ENCODE results near the gene PEAK1.

Gene PEAK1

GRCh38 chr15:77120576-77120975, 299.3 kb downstream of the PEAK1 start:
- DNase-seq: no peak

DNA sequence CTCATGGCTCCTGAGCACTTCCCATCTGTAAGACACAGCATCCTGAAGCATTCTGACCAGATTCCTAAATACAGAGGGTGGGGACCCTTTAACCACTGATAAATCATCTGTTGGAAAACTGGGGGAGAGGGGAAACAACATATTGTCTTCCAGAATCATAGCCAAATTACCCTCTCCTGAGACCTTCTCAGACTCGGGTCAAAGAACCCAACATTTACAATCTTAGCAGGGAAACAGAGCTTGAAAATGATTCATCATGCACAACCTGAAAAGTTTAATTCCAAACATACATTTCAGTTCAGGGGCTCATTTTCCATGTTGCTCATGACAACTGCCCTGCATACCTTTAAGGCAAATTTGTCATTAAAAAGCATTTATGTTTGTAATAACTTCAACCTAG, 300.5 kb downstream of the PEAK1 start:
- DNase-seq: no peak

- peak; percentile 47 for DNase-seq
These were observed 301.0 kb downstream of the PEAK1 start for GRCh38 chr15:77118882-77119321.

DNA sequence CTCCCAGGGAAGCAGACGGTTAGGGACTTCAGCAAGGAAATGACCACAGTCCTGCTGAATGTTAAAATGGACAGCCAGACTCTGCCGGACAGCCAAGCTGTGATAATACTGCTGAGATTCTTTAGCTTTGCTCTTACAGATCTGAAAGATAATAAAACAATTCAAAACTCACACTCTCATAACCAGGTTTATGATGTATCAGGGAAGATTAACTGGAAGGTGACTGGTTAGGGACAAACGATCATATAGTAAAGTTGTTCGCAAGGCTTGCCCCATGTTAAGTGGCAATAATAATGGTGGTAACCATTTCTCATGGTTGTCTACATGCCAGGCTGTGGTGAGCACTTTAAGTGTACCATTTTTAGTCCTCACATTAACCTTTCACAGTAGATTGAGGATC, 304.7 kb downstream of the PEAK1 start:
- DNase-seq: no peak

- DNase-seq: no peak
These were observed 306.9 kb downstream of the PEAK1 start for GRCh38 chr15:77112838-77113504.

DNA sequence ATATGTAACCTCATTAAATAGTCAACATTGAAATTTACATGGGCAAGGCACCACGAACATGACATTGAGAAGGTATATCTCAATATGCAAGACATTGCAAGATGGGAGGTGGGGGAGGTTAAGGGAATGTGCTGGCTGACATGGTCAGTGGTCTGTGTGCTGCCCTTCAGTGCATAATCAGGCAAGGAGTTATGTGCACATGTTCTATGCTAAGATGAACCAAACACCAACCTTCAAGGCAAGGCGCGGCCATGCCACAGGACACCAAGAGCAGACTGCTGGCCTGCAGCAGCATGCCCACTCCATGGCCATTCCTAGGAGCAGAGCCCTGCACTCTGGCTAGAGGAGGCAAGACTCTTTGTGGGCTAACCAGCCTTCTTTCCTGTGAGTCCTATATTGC, 308.1 kb downstream of the PEAK1 start:
- DNase-seq: no peak

- peak; percentile 78 for DNase-seq
These were observed 312.2 kb downstream of the PEAK1 start for GRCh38 chr15:77107531-77108355.

GRCh38 chr15:77107068-77107467, 312.8 kb downstream of the PEAK1 start:
- no peak for DNase-seq

GRCh38 chr15:77104155-77104554, 315.7 kb downstream of the PEAK1 start:
- no peak for DNase-seq

DNA sequence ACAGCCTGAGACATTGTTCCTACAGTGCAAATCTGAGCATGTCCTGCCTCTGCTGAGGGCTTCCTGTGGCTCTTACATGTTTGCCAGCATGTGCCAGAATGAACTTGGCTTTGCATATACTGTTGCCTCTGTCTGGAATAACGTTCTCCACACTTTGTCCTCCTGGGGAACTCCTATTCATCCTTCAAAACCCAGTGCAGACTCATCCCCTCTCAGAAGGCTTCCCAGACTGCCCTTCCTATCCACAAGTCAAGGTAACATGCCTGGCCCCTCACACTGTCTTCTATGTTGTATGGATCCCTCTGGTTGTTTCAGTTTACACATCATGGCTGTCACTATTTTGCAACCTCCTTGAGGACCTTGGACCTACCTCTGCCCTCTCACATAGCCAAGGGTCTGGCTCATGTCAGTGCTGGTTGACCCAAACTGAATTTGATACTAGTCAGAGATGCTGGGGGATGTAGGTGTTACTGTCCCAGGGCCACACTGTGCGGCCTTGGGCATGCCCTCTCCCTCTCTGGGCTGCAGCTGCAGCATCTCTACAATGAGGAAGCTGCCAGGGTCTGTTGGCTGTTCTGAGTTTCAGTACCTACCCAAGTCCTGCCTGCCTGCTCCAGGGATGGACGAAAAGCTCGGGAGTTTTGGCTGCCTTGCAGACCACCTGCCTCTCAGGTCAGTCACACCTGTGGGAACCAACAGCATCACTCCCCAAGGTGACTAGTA, 320.0 kb downstream of the PEAK1 start:
- DNase-seq: no peak

DNA sequence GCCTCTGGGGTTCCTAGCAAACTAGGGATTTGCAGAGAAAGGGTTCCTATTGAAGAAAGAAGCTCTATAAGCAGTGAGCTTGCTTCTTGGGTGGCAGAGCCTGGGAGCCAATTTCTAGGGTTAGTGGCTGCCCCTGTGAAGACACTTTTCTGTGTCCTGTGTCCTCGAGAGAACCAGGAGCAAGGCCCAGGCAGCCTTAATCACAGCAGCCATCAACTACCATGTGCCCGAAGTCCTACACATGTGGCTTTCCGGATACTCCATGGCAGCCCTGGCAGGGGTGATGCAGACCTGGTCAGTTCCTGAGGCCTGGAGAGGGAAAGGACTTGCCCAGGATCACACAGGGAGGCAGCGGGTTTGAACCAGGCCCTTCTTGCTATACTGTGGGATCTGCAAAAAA, 321.3 kb downstream of the PEAK1 start:
- DNase-seq: no peak

DNA sequence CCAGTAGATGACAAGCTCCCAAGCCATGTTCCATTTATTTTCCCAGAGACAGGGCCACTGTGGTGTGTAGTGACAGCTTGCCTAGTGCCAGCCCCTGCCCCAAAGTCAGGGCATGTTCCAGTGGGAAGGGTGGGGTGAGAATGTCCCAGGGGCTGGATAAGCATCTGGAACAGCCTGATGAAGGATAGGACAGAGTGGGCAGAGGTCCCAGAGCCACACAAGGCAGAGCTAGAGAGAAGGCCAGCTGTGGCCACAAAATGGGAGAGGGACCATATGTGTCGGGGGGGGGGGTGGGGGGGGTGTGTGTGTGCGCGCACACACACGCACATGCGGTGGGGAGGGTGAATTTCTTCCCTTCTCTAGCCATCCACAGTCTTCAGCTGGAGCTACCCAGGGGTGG, 322.0 kb downstream of the PEAK1 start:
- DNase-seq: no peak

DNA sequence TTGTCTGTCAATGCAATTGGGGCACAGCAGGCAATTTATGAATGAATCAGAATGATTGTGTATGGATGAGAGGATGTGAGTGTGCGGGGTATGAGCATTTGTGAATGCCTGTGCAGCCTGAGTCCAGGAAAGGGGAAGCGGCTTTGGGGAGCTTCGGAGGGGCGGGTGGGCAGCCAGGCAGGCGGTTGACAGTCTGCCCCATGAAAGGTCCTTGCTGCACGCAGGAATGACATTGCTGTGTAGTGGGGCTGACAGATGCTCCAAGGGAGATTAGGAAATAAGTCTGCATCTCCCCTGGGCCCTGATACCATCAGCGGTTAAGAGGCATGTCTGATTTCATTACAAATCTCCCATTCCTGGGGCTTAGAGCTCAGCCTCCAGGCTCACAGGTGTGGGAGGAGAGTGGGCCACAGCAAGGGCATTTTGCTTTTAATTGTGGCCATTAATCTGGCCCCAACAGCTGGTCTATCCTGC, 322.6 kb downstream of the PEAK1 start:
- no peak for DNase-seq

DNA sequence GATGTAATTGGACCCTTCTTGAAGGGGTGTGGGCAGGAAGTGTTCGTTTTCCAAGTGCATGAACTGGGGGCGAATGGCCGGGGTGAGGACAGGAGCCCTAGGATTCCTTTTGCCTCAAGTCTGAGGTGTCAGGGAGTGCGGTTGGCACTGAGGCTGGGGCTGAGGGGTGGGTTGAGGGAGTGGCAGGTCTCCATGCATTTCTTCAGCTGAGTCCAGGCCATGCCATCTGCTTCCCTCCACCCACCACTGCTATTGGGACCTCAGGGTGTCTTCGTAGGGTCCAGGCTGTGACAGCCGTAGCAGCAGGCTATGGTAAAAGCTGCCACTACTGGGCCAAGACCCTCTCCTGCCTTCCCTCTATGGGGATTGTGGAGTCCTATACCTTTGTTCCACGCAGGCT, 323.4 kb downstream of the PEAK1 start:
- no peak for DNase-seq

- no peak for DNase-seq
These were observed 323.8 kb downstream of the PEAK1 start for GRCh38 chr15:77096138-77096537.

GRCh38 chr15:77094397-77095030, 325.4 kb downstream of the PEAK1 start:
- DNase-seq: no peak

DNA sequence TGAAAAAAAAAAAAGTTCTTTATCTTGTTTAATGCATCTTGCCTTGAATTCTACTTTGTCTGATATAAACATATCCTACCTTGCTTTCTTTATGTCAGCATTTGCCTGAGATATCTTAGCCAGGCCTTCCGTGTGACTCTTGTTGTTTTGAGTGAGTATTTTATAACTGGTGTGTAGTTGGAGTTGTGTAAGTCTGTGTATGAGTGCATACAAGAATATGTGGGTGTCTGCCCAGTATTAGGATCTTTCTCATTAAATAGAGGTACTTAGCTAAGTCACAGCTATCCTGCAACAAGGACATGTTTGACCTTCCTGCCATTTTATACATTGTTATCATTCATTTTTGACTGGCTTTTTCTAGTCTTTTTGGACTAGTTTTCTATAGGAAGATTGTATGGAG, 326.5 kb downstream of the PEAK1 start:
- DNase-seq: no peak

GRCh38 chr15:77091097-77091496, 328.8 kb downstream of the PEAK1 start:
- DNase-seq: no peak

- no peak for DNase-seq
These were observed 332.7 kb downstream of the PEAK1 start for GRCh38 chr15:77087213-77087612.

- DNase-seq: no peak
These were observed 334.6 kb downstream of the PEAK1 start for GRCh38 chr15:77085297-77085696.

GRCh38 chr15:77084436-77084835, 335.5 kb downstream of the PEAK1 start:
- DNase-seq: no peak

GRCh38 chr15:77083381-77084160, 336.3 kb downstream of the PEAK1 start:
- peak; percentile 95 for DNase-seq

Data from NCI-H526 treated with DMSO at 0.1 percent for 48 hours (cell line).